A549 (cell line): ENCODE measurements around the gene SERPINE2. TPM values are rescaled to one million over a fixed set of nuclear protein-coding genes. Genes with fewer than 3 reads are reported as not detected.

ENCODE experiments used
- ATAC-seq, 2 experiments: fragments of 200-7000 bp in 1 of 2; fragments of >200 bp in 1 of 2; cut with Nextera tagmentation in 1 of 2; cut with Tn5 transposase in 1 of 2; 3 replicates each; pipeline versions ENCODE4 v1.8.0 to v1.9.1; 2018 to 2020; ENCODE audit warnings: mild to moderate bottlenecking in 1 of 2, moderate library complexity in 1 of 2
- CTCF ChIA-PET: fragments of 300-600 bp; sonication (Branson Sonifier 250); formaldehyde crosslinking; extraction: SDS; loops from one replicate; lab custom pipeline; 2021; ENCODE audit warnings: antibody characterized with exemption, inconsistent platforms; lab: Yijun Ruan, JAX
- POLR2A ChIA-PET: fragments of 350-600 bp; formaldehyde crosslinking; extraction: SDS; loops from one replicate; lab custom pipeline; 2021; ENCODE audit warnings: antibody characterized with exemption, inconsistent platforms; lab: Yijun Ruan, JAX
- DNase-seq, 2 experiments: peaks; one replicate each; pipeline versions ENCODE4 v3.0.0 to v3.0.0-alpha.2; 2011 to 2016; ENCODE audit warnings: low read depth in 1 of 2, low spot score in 1 of 2
- FAIRE-seq: peaks from 2 replicates; lab custom pipeline; 2011; peaks lifted over from hg19 to GRCh38; lab: Jason Lieb, UNC
- H3K27ac ChIP-seq, 2 experiments: fragments of >200 bp; sonication (Bioruptor Twin); formaldehyde crosslinking; 3 replicates each; pipeline ENCODE4 v1.5.1; 2016 to 2017
- H3K4me1 ChIP-seq: fragments of >200 bp; sonication (Bioruptor Twin); formaldehyde crosslinking; 3 replicates; pipeline ENCODE4 v1.6.1; 2016
- H3K4me2 ChIP-seq: fragments of >200 bp; sonication (Bioruptor Twin); formaldehyde crosslinking; 3 replicates; pipeline ENCODE4 v1.6.1; 2016
- H3K4me3 ChIP-seq: fragments of >200 bp; sonication (Bioruptor Twin); formaldehyde crosslinking; 3 replicates; pipeline ENCODE4 v1.5.1; 2016
- H3K9me3 ChIP-seq: fragments of >200 bp; sonication (Bioruptor Twin); formaldehyde crosslinking; 3 replicates; pipeline ENCODE4 v1.6.1; 2016
- BCL3 ChIP-seq: fragments of >200 bp; sonication (Bioruptor Twin); formaldehyde crosslinking; IDR thresholded peaks from 3 replicates; pipeline ENCODE4 v1.6.1; 2016
- CBX2 ChIP-seq: fragments of 200-600 bp; sonication (generic); IDR thresholded peaks from 2 replicates; pipeline ENCODE4 v1.6.1; 2016; ENCODE audit warnings: low read depth, mild to moderate bottlenecking, borderline replicate concordance
- CEBPB ChIP-seq, 2 experiments: fragments of >200 bp in 1 of 2; sonication (Bioruptor Twin) in 1 of 2; formaldehyde crosslinking in 1 of 2; IDR thresholded peaks; 2 replicates each; pipeline ENCODE4 v1.6.1; 2012 to 2016
- CHD4 ChIP-seq: fragments of 200-600 bp; sonication (generic); IDR thresholded peaks from 2 replicates; pipeline ENCODE4 v1.6.1; 2016; ENCODE audit warnings: antibody characterized with exemption, mild to moderate bottlenecking, borderline replicate concordance
- E2F6 ChIP-seq: IDR thresholded peaks from 2 replicates; pipeline ENCODE4 v1.6.1; 2012; ENCODE audit warnings: low read depth, borderline replicate concordance
- EHMT2 ChIP-seq: fragments of 200-600 bp; sonication (generic); IDR thresholded peaks from 2 replicates; pipeline ENCODE4 v1.6.1; 2016; ENCODE audit warnings: antibody characterized with exemption, low read depth, mild to moderate bottlenecking, moderate library complexity
- ELK1 ChIP-seq: fragments of 150-350 bp; IDR thresholded peaks from 2 replicates; pipeline ENCODE4 v1.6.1; 2014; ENCODE audit warnings: low read depth, mild to moderate bottlenecking, low read length
- GATA3 ChIP-seq: IDR thresholded peaks from 2 replicates; pipeline ENCODE4 v1.6.1; 2012; ENCODE audit warnings: borderline replicate concordance
- HDAC2 ChIP-seq: fragments of 200-600 bp; sonication (generic); IDR thresholded peaks from 2 replicates; pipeline ENCODE4 v1.6.1; 2016
- HEYL ChIP-seq: fragments of 250-450 bp; sonication (Bioruptor Pico); IDR thresholded peaks from 2 replicates; pipeline ENCODE4 v1.8.0; 2021; ENCODE audit warnings: mild to moderate bottlenecking, moderate library complexity
- HOXB13 ChIP-seq: fragments of 250-450 bp; sonication (Bioruptor Pico); IDR thresholded peaks from 2 replicates; pipeline ENCODE4 v1.5.0; 2020; ENCODE audit warnings: low read depth, mild to moderate bottlenecking, moderate library complexity
- HOXB5 ChIP-seq: fragments of 250-450 bp; sonication (Bioruptor Pico); IDR thresholded peaks from 2 replicates; pipeline ENCODE4 v1.5.0; 2020; ENCODE audit warnings: mild to moderate bottlenecking, moderate library complexity
- JUN ChIP-seq, 2 experiments: fragments of >200 bp; sonication (Bioruptor Twin); formaldehyde crosslinking; IDR thresholded peaks; 2 replicates in 1 of 2; 3 replicates in 1 of 2; pipeline ENCODE4 v1.6.1; 2016 to 2017
- JUNB ChIP-seq: fragments of >200 bp; sonication (Bioruptor Twin); formaldehyde crosslinking; IDR thresholded peaks from 2 replicates; pipeline ENCODE4 v1.6.1; 2016
- KDM1A ChIP-seq: fragments of 200-600 bp; sonication (generic); IDR thresholded peaks from 2 replicates; pipeline ENCODE4 v1.6.1; 2016; ENCODE audit warnings: low read depth, mild to moderate bottlenecking
- POLR2A ChIP-seq: IDR thresholded peaks from 2 replicates; pipeline ENCODE4 v1.6.1; 2012; ENCODE audit warnings: mild to moderate bottlenecking, low read length
- POLR2AphosphoS2 ChIP-seq: conservative IDR thresholded peaks from 2 replicates; pipeline ENCODE4 v1.6.1; 2012; ENCODE audit warnings: low read length, improper control_type of control experiment, inconsistent platforms
- RAD21 ChIP-seq, 2 experiments: fragments of >200 bp in 1 of 2; sonication (Bioruptor Twin) in 1 of 2; formaldehyde crosslinking in 1 of 2; IDR thresholded peaks in 1 of 2; conservative IDR thresholded peaks in 1 of 2; 2 replicates in 1 of 2; 3 replicates in 1 of 2; pipeline ENCODE4 v1.6.1; 2012 to 2018; ENCODE audit warnings: inconsistent platforms in 1 of 2
- RNF2 ChIP-seq: fragments of 200-600 bp; sonication (generic); IDR thresholded peaks from 2 replicates; pipeline ENCODE4 v1.6.1; 2016; ENCODE audit warnings: low read depth, mild to moderate bottlenecking, antibody characterized with exemption, moderate library complexity, borderline replicate concordance
- ZC3H11A ChIP-seq: fragments of 450-650 bp; IDR thresholded peaks from 2 replicates; pipeline ENCODE4 v1.6.1; 2014; ENCODE audit warnings: antibody characterized with exemption, mild to moderate bottlenecking
- ZFP36 ChIP-seq: fragments of 450-650 bp; IDR thresholded peaks from 2 replicates; pipeline ENCODE4 v1.6.1; 2014; ENCODE audit warnings: borderline replicate concordance; ENCODE audit not compliant: partially characterized antibody
- WGBS: methylation state at CpG from one replicate; pipeline ENCODE4 v1.1.6; 2017; ENCODE audit errors: missing lambda C conversion rate; 5-methylcytosine and 5-hydroxymethylcytosine counted together
- polyA plus RNA-seq, 4 experiments: library from polyadenylated mRNA; depleted of rRNA in 3 of 4; stranded (reverse); fragments of >200 nt; fragmentation: RNase III in 1 of 4; extraction: RNeasy Plus Mini Kit Qiagen cat#74134 plus additional on column Dnase treatment in 1 of 4; gene quantifications; 2 replicates in 3 of 4; 3 replicates in 1 of 4; pipeline ENCODE4 v1.2.3, GENCODE V29; 2011 to 2017
- TF ChIP-seq, protein P1 (sequence below): fragments of >200 bp; sonication (Bioruptor Twin); formaldehyde crosslinking; IDR thresholded peaks from 3 replicates; pipeline ENCODE4 v1.5.1; 2016

Gene SERPINE2
- polyA plus RNA-seq, 2 of the 4 experiments (the other 2 are of a cell fraction): 58.6 to 88.2 TPM

DNA sequence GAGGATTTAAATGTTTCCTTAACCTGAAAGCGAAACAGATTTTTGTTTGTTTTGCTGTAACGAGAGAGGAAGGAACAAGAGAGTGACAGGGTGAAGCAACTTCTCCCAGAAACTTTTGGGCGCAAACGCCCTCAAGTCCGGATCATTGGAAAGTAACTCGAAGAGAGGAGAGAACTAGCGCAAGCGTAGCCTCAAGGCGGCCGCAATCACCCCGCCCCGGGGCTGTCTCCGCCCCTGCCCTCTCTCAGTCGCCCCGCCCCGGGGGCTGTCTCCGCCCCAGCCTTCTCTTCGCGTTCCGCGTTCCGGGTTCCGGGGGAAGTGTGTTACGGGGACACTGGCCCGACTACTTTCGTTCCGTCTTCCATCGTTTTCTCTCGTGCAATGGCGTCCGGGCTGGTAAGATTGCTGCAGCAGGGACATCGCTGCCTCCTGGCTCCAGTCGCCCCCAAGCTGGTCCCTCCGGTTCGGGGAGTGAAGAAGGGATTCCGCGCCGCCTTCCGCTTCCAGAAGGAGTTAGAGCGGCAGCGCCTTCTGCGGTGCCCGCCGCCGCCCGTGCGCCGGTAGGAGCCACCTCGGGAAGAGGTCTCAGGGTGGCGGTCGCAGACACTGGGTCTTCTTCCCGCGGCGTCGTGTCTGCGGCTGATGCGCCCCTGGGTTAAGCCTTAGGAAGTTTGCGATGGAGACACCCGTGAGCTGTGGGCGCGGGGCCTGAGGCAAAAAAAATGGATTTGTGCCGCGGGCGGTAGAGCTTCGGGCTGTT is 81.8 kb downstream of the SERPINE2 start, which contains the start of gene MRPL44 (continued):
- TF ChIP-seq BCL3 (peak; percentile 85), RNF2 (peak; percentile 31; the same call in 1 of the 2 replicates), CHD4 (no peak), ZFP36 (no peak), KDM1A (no peak), POLR2A (peak; percentile 61), JUN (IDR thresholded peaks at IDR 0.05) (peak; percentile 92 to 97), JUNB (no peak), ELK1 (no peak), GATA3 (peak; percentile 67; the same call in 1 of the 2 replicates)
- TF ChIP-seq, protein P1, sequence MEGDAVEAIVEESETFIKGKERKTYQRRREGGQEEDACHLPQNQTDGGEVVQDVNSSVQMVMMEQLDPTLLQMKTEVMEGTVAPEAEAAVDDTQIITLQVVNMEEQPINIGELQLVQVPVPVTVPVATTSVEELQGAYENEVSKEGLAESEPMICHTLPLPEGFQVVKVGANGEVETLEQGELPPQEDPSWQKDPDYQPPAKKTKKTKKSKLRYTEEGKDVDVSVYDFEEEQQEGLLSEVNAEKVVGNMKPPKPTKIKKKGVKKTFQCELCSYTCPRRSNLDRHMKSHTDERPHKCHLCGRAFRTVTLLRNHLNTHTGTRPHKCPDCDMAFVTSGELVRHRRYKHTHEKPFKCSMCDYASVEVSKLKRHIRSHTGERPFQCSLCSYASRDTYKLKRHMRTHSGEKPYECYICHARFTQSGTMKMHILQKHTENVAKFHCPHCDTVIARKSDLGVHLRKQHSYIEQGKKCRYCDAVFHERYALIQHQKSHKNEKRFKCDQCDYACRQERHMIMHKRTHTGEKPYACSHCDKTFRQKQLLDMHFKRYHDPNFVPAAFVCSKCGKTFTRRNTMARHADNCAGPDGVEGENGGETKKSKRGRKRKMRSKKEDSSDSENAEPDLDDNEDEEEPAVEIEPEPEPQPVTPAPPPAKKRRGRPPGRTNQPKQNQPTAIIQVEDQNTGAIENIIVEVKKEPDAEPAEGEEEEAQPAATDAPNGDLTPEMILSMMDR: no peak

DNA sequence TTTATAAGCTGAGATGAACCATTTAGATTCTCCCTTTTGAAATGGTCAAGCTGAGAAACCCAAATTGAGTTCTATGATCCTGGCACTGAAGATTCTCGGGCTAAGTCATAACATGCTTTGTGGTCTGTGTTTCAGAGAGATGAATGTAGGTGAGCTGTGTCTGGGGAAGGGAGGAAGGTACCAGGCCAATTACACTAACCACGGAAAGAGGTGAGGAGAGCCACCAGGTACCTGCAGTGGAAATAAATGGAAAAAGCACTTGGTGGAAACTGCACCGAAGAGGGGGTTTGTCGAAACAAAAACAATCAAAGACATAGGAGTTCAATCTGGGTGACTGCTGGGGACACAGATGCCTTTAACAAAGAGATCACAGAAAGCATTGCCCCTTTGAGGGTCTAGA is 82.8 kb downstream of the SERPINE2 start:
- ChIA-PET POLR2A (no interaction called here), CTCF (no interaction called here)
- no peak for ATAC-seq
- 90% methylated on average over 4 of the region's 4 CpGs for WGBS
- Histone ChIP-seq H3K4me3 (no peak overlapping the region), H3K4me2 (peak overlapping the region; percentile 80), H3K9me3 (no peaks in the 10 kb centered on the region), H3K27ac (peak overlapping the region; percentile 74 to 96; a peak in 5 of 6 replicates), H3K4me1 (peaks cover 21% of the 10 kb centered on the region; the same call in 2 of the 3 replicates)
- no peak for FAIRE-seq
- no peak for DNase-seq
- TF ChIP-seq HDAC2 (no peak), CEBPB (IDR thresholded peaks at IDR 0.05) (no peak), RNF2 (no peak), RAD21 (conservative IDR thresholded peaks at IDR 0.05 in 1 of 2, IDR thresholded peaks at IDR 0.05 in 1 of 2) (no peak), E2F6 (no peak), BCL3 (no peak), EHMT2 (no peak), POLR2AphosphoS2 (no peak), ZC3H11A (no peak), HOXB13 (no peak), HEYL (CRISPR knock-in tag) (no peak), HOXB5 (CRISPR knock-in tag) (no peak), CBX2 (no peak)
